ENCODE measurements around the gene LAMA2.

Gene LAMA2

DNA sequence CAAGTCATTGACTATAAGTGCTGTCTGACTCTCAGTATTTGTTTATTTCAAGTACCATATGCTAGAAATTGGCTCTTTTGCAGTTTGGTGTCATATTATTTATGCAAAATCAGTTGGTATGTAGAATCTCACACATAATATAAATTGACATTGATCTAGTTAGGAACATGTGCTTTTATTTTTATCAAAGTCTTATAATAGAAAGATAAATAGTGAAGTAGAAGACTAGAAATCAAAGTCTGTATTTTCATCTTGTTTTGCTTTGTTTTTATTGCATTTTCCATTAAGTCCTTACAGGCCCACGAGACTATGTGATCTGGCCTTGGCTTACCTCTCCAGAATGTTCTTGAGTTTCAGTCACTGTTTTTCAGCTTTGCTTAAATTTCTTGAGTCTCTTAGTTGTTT is 300.3 kb downstream of the LAMA2 start:
- no peaks in the 10 kb centered on the region for H3K4me1 ChIP-seq (ENCODE audit: control insufficient read depth, insufficient read depth, low read length)
- H3K27me3 ChIP-seq (ENCODE audit: control insufficient read depth, insufficient read depth, low read length): no peaks in the 10 kb centered on the region
- H3K4me3 ChIP-seq (ENCODE audit: low read length): no peak overlapping the region
- no peaks in the 10 kb centered on the region for H3K36me3 ChIP-seq (ENCODE audit: control insufficient read depth, insufficient read depth, low read length)
- H3K9me3 ChIP-seq (ENCODE audit: control insufficient read depth, low read length): no peaks in the 10 kb centered on the region
- H3K9ac ChIP-seq (ENCODE audit: low read length): no peak overlapping the region

DNA sequence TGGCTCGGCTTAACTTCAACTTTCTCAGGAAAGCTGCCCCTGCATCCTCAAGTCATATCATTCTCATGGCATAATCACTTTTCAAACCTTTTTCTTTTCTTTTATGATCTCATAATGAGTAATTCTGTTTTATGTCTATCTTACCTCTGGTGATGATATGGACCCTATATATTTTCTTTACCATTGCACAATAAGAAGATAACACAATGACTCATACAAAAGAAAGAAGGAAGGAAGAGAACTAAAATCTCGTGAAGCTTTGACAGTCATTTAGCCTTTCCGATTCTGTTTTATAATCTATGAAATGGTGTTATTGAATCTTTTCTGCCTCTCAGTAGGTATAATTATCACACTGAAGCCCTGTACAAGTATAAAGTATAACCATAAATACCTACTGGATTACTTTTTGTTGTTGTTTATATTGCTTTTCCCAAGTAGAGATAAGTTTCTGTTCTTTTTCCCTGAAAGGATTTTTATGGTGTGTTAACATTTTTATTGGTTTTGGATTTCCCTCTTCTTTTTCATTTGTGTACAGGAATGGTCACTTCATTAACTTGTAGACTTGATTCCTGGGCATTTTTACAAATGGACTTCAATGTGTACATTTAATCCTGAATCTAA is 300.9 kb downstream of the LAMA2 start:
- Histone ChIP-seq H3K4me1 (ENCODE audit: control insufficient read depth, insufficient read depth, low read length) (no peaks in the 10 kb centered on the region), H3K4me3 (ENCODE audit: low read length) (no peak overlapping the region), H3K9ac (ENCODE audit: low read length) (no peak overlapping the region), H3K9me3 (ENCODE audit: control insufficient read depth, low read length) (no peaks in the 10 kb centered on the region), H3K36me3 (ENCODE audit: control insufficient read depth, insufficient read depth, low read length) (no peaks in the 10 kb centered on the region), H3K27me3 (ENCODE audit: control insufficient read depth, insufficient read depth, low read length) (no peaks in the 10 kb centered on the region)

DNA sequence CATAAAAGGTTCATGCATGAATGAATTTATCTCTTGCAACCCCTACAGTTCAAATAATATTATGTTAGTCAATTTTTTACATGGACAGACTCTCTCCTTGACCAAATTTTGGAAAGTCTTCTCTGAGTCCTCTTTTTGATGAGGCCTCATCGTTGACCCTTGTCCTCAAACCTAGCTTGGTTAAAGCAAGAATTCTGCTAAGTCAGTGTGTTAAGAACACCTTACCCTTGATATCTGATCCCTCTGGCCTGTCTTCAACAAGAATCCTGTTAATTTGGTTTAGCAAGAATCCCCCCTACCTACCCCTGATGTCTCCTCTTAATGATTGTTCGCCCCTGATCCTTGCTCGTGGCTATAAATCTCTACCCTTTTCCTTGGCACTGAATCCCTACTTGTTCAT is 301.4 kb downstream of the LAMA2 start:
- no peak overlapping the region for H3K4me3 ChIP-seq (ENCODE audit: low read length)

DNA sequence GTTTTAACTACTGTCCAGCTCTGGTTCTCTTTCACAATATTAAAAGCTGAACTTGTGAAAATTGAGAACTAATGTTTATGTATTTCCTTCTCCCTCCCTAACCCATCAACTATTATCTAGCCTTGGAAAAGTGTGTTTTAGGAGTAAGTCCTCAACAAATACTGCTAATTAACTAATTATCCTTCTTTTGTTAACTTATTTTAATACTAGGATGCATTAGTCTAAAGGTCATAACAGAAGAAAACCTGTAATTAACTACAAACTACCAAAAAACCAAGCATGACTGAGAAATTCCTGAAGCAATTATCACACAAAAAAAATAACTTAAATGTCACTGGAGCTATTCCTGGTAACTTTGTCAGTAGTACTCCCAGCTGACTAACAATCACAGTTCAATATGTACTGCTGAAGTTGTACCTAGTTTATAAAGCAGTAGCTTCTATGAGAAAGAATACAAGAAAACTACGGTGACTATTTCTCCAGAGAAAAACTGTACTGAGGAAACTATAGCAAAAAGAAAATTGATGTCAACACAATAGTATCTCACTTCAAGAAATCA is 301.9 kb downstream of the LAMA2 start:
- Histone ChIP-seq H3K4me1 (ENCODE audit: control insufficient read depth, insufficient read depth, low read length) (no peaks in the 10 kb centered on the region), H3K4me3 (ENCODE audit: low read length) (no peak overlapping the region), H3K36me3 (ENCODE audit: control insufficient read depth, insufficient read depth, low read length) (no peaks in the 10 kb centered on the region), H3K9me3 (ENCODE audit: control insufficient read depth, low read length) (no peaks in the 10 kb centered on the region), H3K9ac (ENCODE audit: low read length) (no peak overlapping the region), H3K27me3 (ENCODE audit: control insufficient read depth, insufficient read depth, low read length) (no peaks in the 10 kb centered on the region)

More for the DNA sequence above, 301.4 kb downstream of the LAMA2 start:
- no peaks in the 10 kb centered on the region for H3K27me3 ChIP-seq (ENCODE audit: control insufficient read depth, insufficient read depth, low read length)
- H3K36me3 ChIP-seq (ENCODE audit: control insufficient read depth, insufficient read depth, low read length): no peaks in the 10 kb centered on the region
- H3K9me3 ChIP-seq (ENCODE audit: control insufficient read depth, low read length): no peaks in the 10 kb centered on the region
- no peaks in the 10 kb centered on the region for H3K4me1 ChIP-seq (ENCODE audit: control insufficient read depth, insufficient read depth, low read length)
- H3K9ac ChIP-seq (ENCODE audit: low read length): no peak overlapping the region

DNA sequence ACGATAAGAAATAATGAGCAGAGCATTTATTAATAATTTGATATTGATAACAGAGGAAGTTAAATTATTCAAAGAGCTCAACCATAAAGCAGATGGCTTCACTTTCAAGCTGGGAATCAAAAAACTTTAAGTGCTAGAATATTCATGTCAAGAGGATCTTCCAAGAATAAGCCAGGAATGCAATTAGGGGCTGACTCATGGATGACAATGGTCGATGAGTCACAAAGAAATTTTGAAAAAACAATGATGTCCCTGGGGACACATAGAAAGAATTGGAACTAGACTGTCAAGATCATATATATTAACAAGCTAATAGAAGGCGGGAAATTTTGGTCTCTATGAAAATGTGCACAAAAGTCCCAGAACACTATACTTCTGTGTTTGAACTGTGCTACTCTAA is 304.1 kb downstream of the LAMA2 start:
- Histone ChIP-seq H3K4me1 (ENCODE audit: control insufficient read depth, insufficient read depth, low read length) (no peaks in the 10 kb centered on the region), H3K9me3 (ENCODE audit: control insufficient read depth, low read length) (no peaks in the 10 kb centered on the region), H3K9ac (ENCODE audit: low read length) (no peak overlapping the region), H3K4me3 (ENCODE audit: low read length) (no peak overlapping the region), H3K36me3 (ENCODE audit: control insufficient read depth, insufficient read depth, low read length) (no peaks in the 10 kb centered on the region), H3K27me3 (ENCODE audit: control insufficient read depth, insufficient read depth, low read length) (no peaks in the 10 kb centered on the region)

DNA sequence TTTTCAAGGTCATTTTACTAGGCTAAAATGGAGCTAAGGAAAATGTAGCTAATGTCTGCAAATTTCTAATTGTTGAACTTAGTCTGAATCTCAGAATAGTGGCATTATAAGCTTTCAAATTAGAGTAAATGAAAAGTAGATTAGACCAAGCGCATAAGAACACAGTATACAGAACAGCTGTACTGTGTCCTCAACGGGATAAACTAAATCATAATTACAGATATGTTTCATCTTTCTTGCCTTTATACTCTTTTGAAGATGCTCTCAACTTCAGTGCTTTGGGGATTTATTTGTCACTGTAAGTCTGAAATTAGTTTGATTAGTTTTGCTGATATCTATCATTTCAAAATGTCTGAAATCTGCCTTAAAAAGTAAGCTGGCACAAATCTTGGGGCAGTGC is 305.4 kb downstream of the LAMA2 start:
- H3K4me1 ChIP-seq (ENCODE audit: control insufficient read depth, insufficient read depth, low read length): no peaks in the 10 kb centered on the region
- H3K9ac ChIP-seq (ENCODE audit: low read length): no peak overlapping the region
- no peaks in the 10 kb centered on the region for H3K9me3 ChIP-seq (ENCODE audit: control insufficient read depth, low read length)
- H3K27me3 ChIP-seq (ENCODE audit: control insufficient read depth, insufficient read depth, low read length): no peaks in the 10 kb centered on the region
- no peak overlapping the region for H3K4me3 ChIP-seq (ENCODE audit: low read length)
- H3K36me3 ChIP-seq (ENCODE audit: control insufficient read depth, insufficient read depth, low read length): no peaks in the 10 kb centered on the region

DNA sequence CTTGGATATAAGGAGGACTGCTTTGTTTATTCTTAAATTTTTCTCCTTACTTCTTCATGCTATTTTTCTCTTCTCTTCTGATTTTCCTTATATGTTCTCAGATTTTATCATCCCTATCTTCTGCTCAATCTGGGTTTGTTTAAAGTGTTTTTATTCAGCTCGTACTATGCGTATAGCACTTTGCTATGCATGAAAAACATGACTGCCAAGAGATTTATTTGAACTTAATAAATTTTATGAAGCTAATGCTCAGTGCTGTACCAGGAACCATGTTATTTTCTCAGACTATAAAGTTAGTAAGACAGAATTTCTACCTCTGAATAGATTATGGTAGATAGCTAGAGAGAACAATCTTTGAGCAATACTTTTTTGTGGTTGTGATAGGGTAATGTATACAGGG is 305.9 kb downstream of the LAMA2 start:
- Histone ChIP-seq H3K9me3 (ENCODE audit: control insufficient read depth, low read length) (no peaks in the 10 kb centered on the region), H3K4me3 (ENCODE audit: low read length) (no peak overlapping the region), H3K27me3 (ENCODE audit: control insufficient read depth, insufficient read depth, low read length) (no peaks in the 10 kb centered on the region), H3K9ac (ENCODE audit: low read length) (no peak overlapping the region), H3K36me3 (ENCODE audit: control insufficient read depth, insufficient read depth, low read length) (no peaks in the 10 kb centered on the region), H3K4me1 (ENCODE audit: control insufficient read depth, insufficient read depth, low read length) (no peaks in the 10 kb centered on the region)

DNA sequence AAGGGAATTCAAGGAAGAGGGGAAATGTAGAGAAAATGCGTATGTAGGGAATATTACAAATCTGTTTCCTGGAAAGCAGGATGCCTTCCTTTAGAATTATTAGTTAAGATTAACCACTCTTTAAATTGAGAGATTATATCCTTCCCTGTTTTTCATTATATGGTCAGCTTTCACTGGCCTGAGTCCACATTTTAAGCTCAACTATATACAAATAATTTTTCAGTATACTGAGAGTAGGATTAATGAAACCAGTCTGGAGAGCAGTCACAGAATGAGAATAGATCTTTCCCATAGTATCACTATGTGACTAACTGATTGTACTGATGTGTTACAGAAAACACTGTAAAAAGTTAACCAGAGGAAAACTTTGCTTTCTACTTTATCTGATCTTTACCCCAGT is 306.3 kb downstream of the LAMA2 start:
- H3K9ac ChIP-seq (ENCODE audit: low read length): no peak overlapping the region
- H3K9me3 ChIP-seq (ENCODE audit: control insufficient read depth, low read length): no peaks in the 10 kb centered on the region
- no peak overlapping the region for H3K4me3 ChIP-seq (ENCODE audit: low read length)
- H3K4me1 ChIP-seq (ENCODE audit: control insufficient read depth, insufficient read depth, low read length): no peaks in the 10 kb centered on the region
- H3K36me3 ChIP-seq (ENCODE audit: control insufficient read depth, insufficient read depth, low read length): no peaks in the 10 kb centered on the region
- no peaks in the 10 kb centered on the region for H3K27me3 ChIP-seq (ENCODE audit: control insufficient read depth, insufficient read depth, low read length)

DNA sequence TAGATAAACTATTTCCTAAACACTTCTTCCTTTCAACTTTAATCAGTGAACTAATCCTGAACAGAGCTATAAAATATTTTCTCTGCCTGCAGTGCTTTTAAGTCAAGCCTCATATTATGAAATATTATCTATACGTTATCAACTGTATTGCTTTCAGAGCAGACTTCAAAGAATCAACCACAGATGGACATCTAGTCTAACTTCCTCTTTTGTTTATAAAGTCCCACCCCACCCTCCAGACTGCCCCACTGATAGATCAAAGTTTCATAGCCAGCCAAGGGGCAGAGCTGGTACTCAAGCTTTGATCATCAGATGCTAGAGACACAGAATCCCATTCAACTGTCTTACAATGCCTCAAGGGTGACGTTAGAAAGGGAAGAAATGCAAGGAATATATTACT is 308.3 kb downstream of the LAMA2 start:
- Histone ChIP-seq H3K9ac (ENCODE audit: low read length) (no peak overlapping the region), H3K36me3 (ENCODE audit: control insufficient read depth, insufficient read depth, low read length) (no peaks in the 10 kb centered on the region), H3K4me1 (ENCODE audit: control insufficient read depth, insufficient read depth, low read length) (no peaks in the 10 kb centered on the region), H3K4me3 (ENCODE audit: low read length) (no peak overlapping the region), H3K9me3 (ENCODE audit: control insufficient read depth, low read length) (no peaks in the 10 kb centered on the region), H3K27me3 (ENCODE audit: control insufficient read depth, insufficient read depth, low read length) (no peaks in the 10 kb centered on the region)

DNA sequence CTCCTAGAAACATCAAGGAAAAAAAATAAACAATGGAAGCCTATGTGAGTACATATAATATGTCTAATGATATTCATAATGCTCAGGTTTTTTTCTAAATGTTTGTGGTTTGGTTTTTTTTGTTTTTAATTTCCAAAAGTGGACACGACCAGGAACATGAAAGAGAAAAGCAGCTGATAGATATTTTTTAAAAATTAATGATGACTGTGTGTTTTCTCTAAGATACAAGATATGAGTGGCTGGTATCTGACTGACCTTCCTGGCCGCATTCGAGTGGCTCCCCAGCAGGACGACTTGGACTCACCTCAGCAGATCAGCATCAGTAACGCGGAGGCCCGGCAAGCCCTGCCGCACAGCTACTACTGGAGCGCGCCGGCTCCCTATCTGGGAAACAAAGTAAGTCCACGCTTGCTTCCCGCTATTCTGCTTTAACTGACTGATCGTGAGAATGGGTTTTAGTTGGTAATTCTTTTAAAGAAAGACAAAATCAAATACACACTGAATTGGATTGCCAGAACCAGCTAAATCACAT is 309.6 kb downstream of the LAMA2 start:
- Histone ChIP-seq H3K27me3 (ENCODE audit: control insufficient read depth, insufficient read depth, low read length) (no peaks in the 10 kb centered on the region), H3K9ac (ENCODE audit: low read length) (no peak overlapping the region), H3K4me1 (ENCODE audit: control insufficient read depth, insufficient read depth, low read length) (no peaks in the 10 kb centered on the region), H3K36me3 (ENCODE audit: control insufficient read depth, insufficient read depth, low read length) (no peaks in the 10 kb centered on the region), H3K4me3 (ENCODE audit: low read length) (no peak overlapping the region), H3K9me3 (ENCODE audit: control insufficient read depth, low read length) (no peaks in the 10 kb centered on the region)

DNA sequence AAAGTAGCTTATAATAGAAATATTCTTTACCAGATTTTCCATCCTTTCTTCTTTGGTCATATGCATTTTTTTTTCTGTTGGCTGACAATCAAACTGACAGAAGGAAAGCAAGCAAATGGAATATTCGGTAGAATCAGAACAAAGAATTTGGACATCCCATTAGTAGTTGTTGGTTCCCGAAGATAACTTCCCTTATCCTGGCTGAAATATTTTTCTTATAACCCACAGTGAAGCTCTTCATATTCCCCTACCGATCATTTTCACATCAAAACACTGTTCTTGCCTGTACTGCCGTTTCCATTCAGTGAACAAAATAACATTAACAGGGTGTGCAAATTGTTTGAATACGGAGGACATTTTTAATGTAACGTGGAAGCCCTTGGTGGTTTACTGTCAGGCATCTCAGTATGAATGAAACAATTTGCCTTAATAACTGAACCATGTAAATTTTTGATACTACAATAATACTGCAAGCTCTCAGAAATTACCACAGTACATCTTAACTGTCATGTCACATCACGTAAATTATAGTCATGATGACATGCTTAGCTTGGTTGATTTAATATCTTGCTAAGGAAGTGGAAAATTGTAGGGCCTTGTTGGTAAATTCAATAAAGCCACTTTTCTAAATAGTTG is 311.5 kb downstream of the LAMA2 start:
- Histone ChIP-seq H3K9me3 (ENCODE audit: control insufficient read depth, low read length) (no peaks in the 10 kb centered on the region), H3K4me1 (ENCODE audit: control insufficient read depth, insufficient read depth, low read length) (no peaks in the 10 kb centered on the region), H3K4me3 (ENCODE audit: low read length) (no peak overlapping the region), H3K9ac (ENCODE audit: low read length) (no peak overlapping the region), H3K27me3 (ENCODE audit: control insufficient read depth, insufficient read depth, low read length) (no peaks in the 10 kb centered on the region), H3K36me3 (ENCODE audit: control insufficient read depth, insufficient read depth, low read length) (no peaks in the 10 kb centered on the region)

DNA sequence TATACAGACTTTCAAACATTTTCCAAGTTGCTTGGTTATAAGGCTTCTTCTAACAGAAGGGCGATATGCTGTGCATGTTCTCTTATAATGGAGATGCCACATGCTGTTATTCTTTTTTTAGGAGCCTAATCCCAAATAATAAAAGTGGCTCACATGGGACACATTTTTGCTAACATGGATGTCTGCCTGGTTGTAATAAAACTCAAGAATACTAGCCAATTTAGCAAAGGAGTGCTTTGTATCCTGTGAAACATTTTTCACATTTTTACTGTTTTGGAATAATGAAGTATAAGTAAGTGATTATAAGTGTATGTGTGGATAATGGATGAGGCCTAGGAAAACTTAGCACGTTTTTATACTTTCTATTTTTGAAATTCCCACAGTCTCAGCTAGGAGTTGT is 312.2 kb downstream of the LAMA2 start:
- Histone ChIP-seq H3K9me3 (ENCODE audit: control insufficient read depth, low read length) (no peaks in the 10 kb centered on the region), H3K4me1 (ENCODE audit: control insufficient read depth, insufficient read depth, low read length) (no peaks in the 10 kb centered on the region), H3K9ac (ENCODE audit: low read length) (no peak overlapping the region), H3K36me3 (ENCODE audit: control insufficient read depth, insufficient read depth, low read length) (no peaks in the 10 kb centered on the region), H3K27me3 (ENCODE audit: control insufficient read depth, insufficient read depth, low read length) (no peaks in the 10 kb centered on the region), H3K4me3 (ENCODE audit: low read length) (no peak overlapping the region)
